HFF-Myc (cell line): ENCODE data around the gene FBXO28.

Experiments used
- DNase-seq: peaks from one replicate; pipeline ENCODE4 v3.0.0-alpha.2; 2011; ENCODE audit warnings: low read depth; ENCODE audit errors: extremely low read depth
- H3K4me3 ChIP-seq: replicated peaks from 2 replicates; pipeline ENCODE4 v1.5.1; 2011; ENCODE audit warnings: low read depth, mild to moderate bottlenecking, control low read depth, low read length
- TF ChIP-seq, protein P1 (sequence below): IDR thresholded peaks from 2 replicates; pipeline ENCODE4 v1.5.1; 2012; ENCODE audit warnings: mild to moderate bottlenecking, low read depth, low read length, control low read depth; ENCODE audit errors: missing control alignments

FBXO28 gene

GRCh38 chr1:224123136-224123535 lies 9.2 kb downstream of the FBXO28 start:
- TF ChIP-seq, protein P1, sequence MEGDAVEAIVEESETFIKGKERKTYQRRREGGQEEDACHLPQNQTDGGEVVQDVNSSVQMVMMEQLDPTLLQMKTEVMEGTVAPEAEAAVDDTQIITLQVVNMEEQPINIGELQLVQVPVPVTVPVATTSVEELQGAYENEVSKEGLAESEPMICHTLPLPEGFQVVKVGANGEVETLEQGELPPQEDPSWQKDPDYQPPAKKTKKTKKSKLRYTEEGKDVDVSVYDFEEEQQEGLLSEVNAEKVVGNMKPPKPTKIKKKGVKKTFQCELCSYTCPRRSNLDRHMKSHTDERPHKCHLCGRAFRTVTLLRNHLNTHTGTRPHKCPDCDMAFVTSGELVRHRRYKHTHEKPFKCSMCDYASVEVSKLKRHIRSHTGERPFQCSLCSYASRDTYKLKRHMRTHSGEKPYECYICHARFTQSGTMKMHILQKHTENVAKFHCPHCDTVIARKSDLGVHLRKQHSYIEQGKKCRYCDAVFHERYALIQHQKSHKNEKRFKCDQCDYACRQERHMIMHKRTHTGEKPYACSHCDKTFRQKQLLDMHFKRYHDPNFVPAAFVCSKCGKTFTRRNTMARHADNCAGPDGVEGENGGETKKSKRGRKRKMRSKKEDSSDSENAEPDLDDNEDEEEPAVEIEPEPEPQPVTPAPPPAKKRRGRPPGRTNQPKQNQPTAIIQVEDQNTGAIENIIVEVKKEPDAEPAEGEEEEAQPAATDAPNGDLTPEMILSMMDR: no peak
- no peak overlapping the region for H3K4me3 ChIP-seq
- DNase-seq: no peak

DNA sequence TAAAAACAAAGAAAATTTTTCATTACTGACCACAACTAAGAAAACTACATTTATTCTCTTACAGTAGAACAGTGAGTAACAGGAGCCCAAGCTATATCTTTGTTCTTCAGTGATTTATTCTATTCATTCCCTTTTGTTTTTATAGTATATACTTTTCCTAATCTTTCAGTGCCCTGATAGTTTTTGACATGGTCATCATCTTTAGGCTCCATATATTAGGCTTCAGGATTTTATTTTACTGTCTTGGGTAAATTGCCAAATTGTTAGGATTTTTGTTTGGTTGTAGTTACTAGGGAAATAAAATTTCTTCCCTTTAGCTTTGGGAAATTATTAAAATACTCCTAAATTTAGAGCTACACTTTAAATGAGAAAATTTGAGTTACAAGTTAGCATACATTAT lies 10.3 kb downstream of the FBXO28 start:
- no peak for DNase-seq
- TF ChIP-seq, protein P1: no peak
- H3K4me3 ChIP-seq: no peak overlapping the region

- TF ChIP-seq, protein P1: no peak
- DNase-seq: peak; percentile 38
- H3K4me3 ChIP-seq: no peak overlapping the region
Observed at GRCh38 chr1:224127925-224128819, 14.3 kb downstream of the FBXO28 start.

DNA sequence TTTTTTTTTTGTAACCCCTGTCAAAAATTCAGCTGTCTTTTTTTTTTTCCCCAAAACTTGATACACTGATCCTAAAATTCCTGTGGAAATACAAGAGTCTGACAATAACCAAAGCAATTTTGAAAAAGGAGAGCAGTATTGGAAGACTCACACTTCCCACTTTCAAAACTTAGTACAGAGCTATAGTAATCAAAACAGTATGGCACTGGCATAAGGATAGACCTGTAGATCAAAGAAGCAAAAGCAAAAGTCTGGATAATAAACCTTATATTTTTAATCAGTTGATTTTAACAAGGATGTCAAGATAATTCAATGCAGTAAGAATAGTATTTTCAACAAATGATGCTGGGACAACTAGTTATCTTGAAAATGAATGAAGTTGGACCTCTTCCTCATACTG lies 17.3 kb downstream of the FBXO28 start:
- no peak overlapping the region for H3K4me3 ChIP-seq
- DNase-seq: no peak
- TF ChIP-seq, protein P1: no peak

- DNase-seq: no peak
- no peak overlapping the region for H3K4me3 ChIP-seq
- TF ChIP-seq, protein P1: no peak
Observed at GRCh38 chr1:224132901-224133300, 19.0 kb downstream of the FBXO28 start.

GRCh38 chr1:224133741-224134299 lies 19.9 kb downstream of the FBXO28 start:
- no peak overlapping the region for H3K4me3 ChIP-seq
- DNase-seq: no peak
- TF ChIP-seq, protein P1: no peak

- DNase-seq: no peak
Observed at GRCh38 chr1:224137518-224137917, 23.6 kb downstream of the FBXO28 start.

More at GRCh38 chr1:224137518-224137917, 23.6 kb downstream of the FBXO28 start:
- no peak overlapping the region for H3K4me3 ChIP-seq
- TF ChIP-seq, protein P1: no peak
